Ishikawa (cell line): ENCODE data around the gene NUP50.

Source experiments
- CEBPB ChIP-seq: IDR thresholded peaks from 2 replicates; pipeline ENCODE4 v1.6.1; 2012
- CREB1 ChIP-seq: IDR thresholded peaks from 2 replicates; pipeline ENCODE4 v1.6.1; 2012; ENCODE audit warnings: low read depth
- EGR1 ChIP-seq: IDR thresholded peaks from 2 replicates; pipeline ENCODE4 v1.6.1; 2012
- EP300 ChIP-seq: IDR thresholded peaks from 2 replicates; pipeline ENCODE4 v1.6.1; 2012; ENCODE audit warnings: borderline replicate concordance
- FOXM1 ChIP-seq: IDR thresholded peaks from 2 replicates; pipeline ENCODE4 v1.6.1; 2012; ENCODE audit warnings: low read depth, borderline replicate concordance
- MAX ChIP-seq: IDR thresholded peaks from 2 replicates; pipeline ENCODE4 v1.6.1; 2012
- NFIC ChIP-seq: IDR thresholded peaks from 2 replicates; pipeline ENCODE4 v1.6.1; 2012
- RAD21 ChIP-seq: IDR thresholded peaks from 2 replicates; pipeline ENCODE4 v1.6.1; 2012; ENCODE audit warnings: low read depth
- REST ChIP-seq: IDR thresholded peaks from 2 replicates; pipeline ENCODE4 v1.6.1; 2012; ENCODE audit warnings: low read depth, mild to moderate bottlenecking
- TAF1 ChIP-seq: IDR thresholded peaks from 2 replicates; pipeline ENCODE4 v1.6.1; 2012; ENCODE audit warnings: low read depth, mild to moderate bottlenecking
- TCF12 ChIP-seq: IDR thresholded peaks from 2 replicates; pipeline ENCODE4 v1.6.1; 2012; ENCODE audit warnings: low read depth
- TEAD4 ChIP-seq: IDR thresholded peaks from 2 replicates; pipeline ENCODE4 v1.6.1; 2012
- USF1 ChIP-seq: IDR thresholded peaks from 2 replicates; pipeline ENCODE4 v1.6.1; 2012
- YY1 ChIP-seq: IDR thresholded peaks from 2 replicates; pipeline ENCODE4 v1.6.1; 2012; ENCODE audit warnings: low read depth
- ZBTB7A ChIP-seq: IDR thresholded peaks from 2 replicates; pipeline ENCODE4 v1.6.1; 2012; ENCODE audit warnings: low read depth

The NUP50 gene

GRCh38 chr22:45235101-45235777 lies 71.5 kb downstream of the NUP50 start:
- TF ChIP-seq CREB1 (no peak), ZBTB7A (no peak), USF1 (no peak)

- TF ChIP-seq NFIC, result no peak
- TF ChIP-seq MAX, result no peak
- TF ChIP-seq EP300, result no peak
- no peak for TF ChIP-seq REST
Measured at GRCh38 chr22:45235851-45236342, 72.2 kb downstream of the NUP50 start.

- TF ChIP-seq TCF12 (no peak), TEAD4 (no peak), MAX (no peak), RAD21 (no peak), CEBPB (no peak), EP300 (no peak), NFIC (no peak), REST (no peak), CREB1 (no peak), YY1 (no peak), FOXM1 (no peak), TAF1 (no peak), EGR1 (no peak), USF1 (no peak)
Measured at GRCh38 chr22:45237065-45237990, 73.6 kb downstream of the NUP50 start.
